Measurements from ENCODE around the gene PTPN11.

Gene PTPN11

DNA sequence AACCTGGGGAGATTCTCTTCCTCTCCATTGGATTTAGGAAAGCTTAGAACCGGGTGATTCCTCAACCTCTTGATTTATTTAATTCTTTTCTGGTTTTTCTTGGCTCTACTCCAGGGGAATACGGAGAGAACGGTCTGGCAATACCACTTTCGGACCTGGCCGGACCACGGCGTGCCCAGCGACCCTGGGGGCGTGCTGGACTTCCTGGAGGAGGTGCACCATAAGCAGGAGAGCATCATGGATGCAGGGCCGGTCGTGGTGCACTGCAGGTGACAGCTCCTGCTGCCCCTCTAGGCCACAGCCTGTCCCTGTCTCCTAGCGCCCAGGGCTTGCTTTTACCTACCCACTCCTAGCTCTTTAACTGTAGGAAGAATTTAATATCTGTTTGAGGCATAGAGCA lies 67.6 kb downstream of the PTPN11 start:
- no peak for DNase-seq (ENCODE audit: low read depth)
- no peak overlapping the region for H3K4me3 ChIP-seq (ENCODE audit: control insufficient read depth, low read depth, low read length)
- TF ChIP-seq, protein P1, sequence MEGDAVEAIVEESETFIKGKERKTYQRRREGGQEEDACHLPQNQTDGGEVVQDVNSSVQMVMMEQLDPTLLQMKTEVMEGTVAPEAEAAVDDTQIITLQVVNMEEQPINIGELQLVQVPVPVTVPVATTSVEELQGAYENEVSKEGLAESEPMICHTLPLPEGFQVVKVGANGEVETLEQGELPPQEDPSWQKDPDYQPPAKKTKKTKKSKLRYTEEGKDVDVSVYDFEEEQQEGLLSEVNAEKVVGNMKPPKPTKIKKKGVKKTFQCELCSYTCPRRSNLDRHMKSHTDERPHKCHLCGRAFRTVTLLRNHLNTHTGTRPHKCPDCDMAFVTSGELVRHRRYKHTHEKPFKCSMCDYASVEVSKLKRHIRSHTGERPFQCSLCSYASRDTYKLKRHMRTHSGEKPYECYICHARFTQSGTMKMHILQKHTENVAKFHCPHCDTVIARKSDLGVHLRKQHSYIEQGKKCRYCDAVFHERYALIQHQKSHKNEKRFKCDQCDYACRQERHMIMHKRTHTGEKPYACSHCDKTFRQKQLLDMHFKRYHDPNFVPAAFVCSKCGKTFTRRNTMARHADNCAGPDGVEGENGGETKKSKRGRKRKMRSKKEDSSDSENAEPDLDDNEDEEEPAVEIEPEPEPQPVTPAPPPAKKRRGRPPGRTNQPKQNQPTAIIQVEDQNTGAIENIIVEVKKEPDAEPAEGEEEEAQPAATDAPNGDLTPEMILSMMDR (conservative IDR thresholded peaks at IDR 0.05; ENCODE audit: control insufficient read depth, insufficient read depth, low read depth, low read length): no peak

DNA sequence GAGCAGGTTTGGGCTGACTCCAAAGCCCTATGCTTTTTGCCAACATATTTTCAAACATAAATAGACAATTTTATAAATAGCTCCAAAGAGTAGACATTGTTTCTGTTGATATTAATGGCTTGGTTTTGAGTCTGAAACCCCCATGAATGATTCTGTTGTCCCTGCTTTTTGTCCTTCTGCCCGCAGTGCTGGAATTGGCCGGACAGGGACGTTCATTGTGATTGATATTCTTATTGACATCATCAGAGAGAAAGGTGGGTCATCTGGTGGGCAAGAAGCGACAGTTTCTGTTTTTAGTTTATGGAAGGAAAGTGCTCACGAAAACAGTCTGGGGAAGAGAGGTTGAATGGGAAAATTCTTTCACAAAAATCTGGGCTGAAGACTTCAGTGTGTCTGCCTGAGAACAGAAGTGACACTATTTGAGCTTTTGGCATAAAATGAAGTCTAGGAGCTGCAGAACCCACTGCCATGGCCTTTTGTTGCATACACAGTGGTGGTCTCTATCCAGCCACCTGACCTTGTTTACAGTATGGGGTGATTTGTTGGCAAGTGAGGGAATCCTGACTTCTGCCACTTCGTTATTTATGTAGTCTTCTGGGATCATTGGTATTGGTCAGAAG lies 69.6 kb downstream of the PTPN11 start:
- no peak overlapping the region for H3K4me3 ChIP-seq (ENCODE audit: control insufficient read depth, low read depth, low read length)
- TF ChIP-seq, protein P1 (conservative IDR thresholded peaks at IDR 0.05; ENCODE audit: control insufficient read depth, insufficient read depth, low read depth, low read length): no peak
- no peak for DNase-seq (ENCODE audit: low read depth)

DNA sequence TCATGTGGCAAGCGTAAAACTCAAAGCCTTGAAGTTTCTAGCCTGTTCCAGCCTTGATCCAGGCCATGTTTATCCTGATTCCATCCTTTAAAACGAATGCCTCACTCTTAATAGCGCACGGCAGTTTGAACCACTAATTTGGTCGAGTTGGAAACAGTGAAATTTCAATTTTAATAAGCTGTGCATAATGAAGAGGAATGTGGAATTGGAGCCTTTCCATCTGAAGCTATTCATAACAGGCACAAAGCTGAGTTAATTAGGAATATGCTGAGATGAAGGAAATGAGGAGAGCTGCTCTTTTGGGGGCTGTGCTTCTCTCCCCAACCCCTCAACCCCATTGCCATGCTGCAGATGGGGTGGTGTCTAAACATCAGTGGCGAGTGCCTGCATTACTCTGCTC lies 70.7 kb downstream of the PTPN11 start:
- no peak for DNase-seq (ENCODE audit: low read depth)
- H3K4me3 ChIP-seq (ENCODE audit: control insufficient read depth, low read depth, low read length): no peak overlapping the region
- TF ChIP-seq, protein P1 (conservative IDR thresholded peaks at IDR 0.05; ENCODE audit: control insufficient read depth, insufficient read depth, low read depth, low read length): no peak

DNA sequence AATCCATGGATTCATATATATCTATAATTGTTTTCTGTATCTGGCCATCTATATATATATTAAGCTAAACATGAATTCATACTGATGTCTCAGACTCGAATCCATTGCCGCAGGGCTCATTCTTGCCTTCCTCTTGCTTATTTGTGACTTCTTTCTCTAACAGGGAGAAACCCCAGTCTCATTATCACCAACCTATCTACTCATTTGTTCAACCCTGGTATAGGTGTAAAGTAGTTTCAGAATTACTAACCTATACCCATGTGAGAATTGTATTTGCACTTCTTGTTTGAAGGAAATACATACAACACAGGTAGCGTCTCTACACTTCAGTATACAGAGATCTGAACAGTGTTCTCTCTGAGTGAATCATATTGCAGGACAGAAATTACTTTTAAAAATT lies 77.7 kb downstream of the PTPN11 start:
- TF ChIP-seq, protein P1 (conservative IDR thresholded peaks at IDR 0.05; ENCODE audit: control insufficient read depth, insufficient read depth, low read depth, low read length): no peak
- no peak for DNase-seq (ENCODE audit: low read depth)
- no peak overlapping the region for H3K4me3 ChIP-seq (ENCODE audit: control insufficient read depth, low read depth, low read length)

DNA sequence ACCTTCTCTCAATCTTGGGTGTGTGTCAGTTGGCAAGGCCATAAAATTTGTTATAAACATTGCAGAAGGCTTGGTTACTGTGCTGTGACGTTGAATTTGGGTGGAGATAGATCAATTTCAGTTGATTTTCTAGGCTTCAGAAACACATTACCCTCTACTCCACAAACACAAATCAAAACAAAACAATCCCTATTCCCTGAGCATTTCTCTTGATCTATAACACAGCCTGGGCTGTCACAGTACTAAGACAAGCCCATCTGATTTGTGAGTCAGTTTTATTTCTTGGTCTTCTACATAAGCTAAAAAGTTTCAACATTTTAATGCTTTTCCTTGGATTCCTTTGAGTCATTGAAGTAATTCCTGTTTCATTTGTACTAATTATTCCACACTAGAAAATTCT lies 79.8 kb downstream of the PTPN11 start:
- H3K4me3 ChIP-seq (ENCODE audit: control insufficient read depth, low read depth, low read length): no peak overlapping the region
- TF ChIP-seq, protein P1 (conservative IDR thresholded peaks at IDR 0.05; ENCODE audit: control insufficient read depth, insufficient read depth, low read depth, low read length): no peak
- peak; percentile 2 for DNase-seq (ENCODE audit: low read depth)

DNA sequence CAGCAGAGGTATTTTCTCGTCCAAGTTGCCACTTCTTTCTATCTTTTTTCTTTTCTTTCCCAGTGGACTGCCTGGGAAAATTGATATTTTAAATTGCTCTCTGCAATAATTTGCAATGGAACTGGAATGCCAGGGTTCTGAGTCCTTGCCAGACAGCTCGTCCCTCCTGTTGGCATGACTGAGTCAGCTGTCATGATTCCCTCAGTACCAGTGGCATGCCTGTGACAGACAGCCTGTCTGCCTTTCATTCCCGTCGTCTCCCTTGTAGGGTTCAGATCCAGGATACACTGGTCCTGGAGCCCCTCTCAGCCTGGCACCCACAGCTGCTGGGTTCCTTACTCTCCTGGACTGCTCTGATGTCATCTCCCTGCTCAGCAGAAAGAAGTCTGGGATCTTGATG lies 84.8 kb downstream of the PTPN11 start:
- TF ChIP-seq, protein P1 (conservative IDR thresholded peaks at IDR 0.05; ENCODE audit: control insufficient read depth, insufficient read depth, low read depth, low read length): no peak
- H3K4me3 ChIP-seq (ENCODE audit: control insufficient read depth, low read depth, low read length): no peak overlapping the region
- DNase-seq (ENCODE audit: low read depth): no peak

Measured in fibroblast of mammary gland (primary cell).